WTC11 (cell line): Measurements from ENCODE around the gene PSMA3. TPM values are rescaled to one million over a fixed set of nuclear protein-coding genes. Genes with fewer than 3 reads are reported as not detected.

Source experiments
- ATAC-seq: fragments of 200-7000 bp; cut with Tn5 transposase; 2 replicates; pipeline ENCODE4 v1.10.0; 2021; ENCODE audit warnings: mild to moderate bottlenecking, moderate library complexity
- CTCF ChIA-PET: fragments of 300-600 bp; sonication (Branson Sonifier 250); formaldehyde crosslinking; loops from one replicate; lab custom pipeline; 2021; ENCODE audit warnings: antibody characterized with exemption; lab: Charles Lee
- POLR2A ChIA-PET: fragments of 350-600 bp; sonication (Branson Sonifier 250); formaldehyde crosslinking; loops from one replicate; lab custom pipeline; 2021; ENCODE audit warnings: antibody characterized with exemption; lab: Charles Lee
- DNase-seq: peaks from one replicate; pipeline ENCODE4 v3.0.0; 2021; ENCODE audit warnings: low spot score
- H3K27ac Mint-ChIP-seq: 2 replicates; pipeline ENCODE4 v1.8.0; 2021; ENCODE audit warnings: mixed read lengths
- H3K27me3 Mint-ChIP-seq: 2 replicates; pipeline ENCODE4 v1.8.0; 2021; ENCODE audit warnings: low read depth, mild to moderate bottlenecking, moderate library complexity, mixed read lengths
- H3K36me3 Mint-ChIP-seq: 2 replicates; pipeline ENCODE4 v1.8.0; 2021; ENCODE audit warnings: mixed read lengths
- H3K4me1 Mint-ChIP-seq: 2 replicates; pipeline ENCODE4 v1.8.0; 2022; ENCODE audit warnings: mixed read lengths
- H3K4me3 Mint-ChIP-seq: 2 replicates; pipeline ENCODE4 v1.8.0; 2021; ENCODE audit warnings: mild to moderate bottlenecking, moderate library complexity, mixed read lengths
- H3K9me3 Mint-ChIP-seq: 2 replicates; pipeline ENCODE4 v1.8.0; 2021; ENCODE audit warnings: mixed read lengths
- ATF2 ChIP-seq: sonication (generic); formaldehyde crosslinking; IDR thresholded peaks from 2 replicates; pipeline ENCODE4 v1.8.1; 2022; ENCODE audit warnings: low read depth, missing genetic modification reagents, borderline replicate concordance
- ERG ChIP-seq: fragments of 250-450 bp; sonication (Bioruptor Pico); IDR thresholded peaks from 2 replicates; pipeline ENCODE4 v1.8.0; 2021; ENCODE audit warnings: mild to moderate bottlenecking
- FOXP1 ChIP-seq: sonication (generic); formaldehyde crosslinking; IDR thresholded peaks from 2 replicates; pipeline ENCODE4 v1.8.0; 2022; ENCODE audit warnings: missing genetic modification reagents, mild to moderate bottlenecking, moderate library complexity, borderline replicate concordance
- FOXP4 ChIP-seq: sonication (generic); formaldehyde crosslinking; IDR thresholded peaks from 2 replicates; pipeline ENCODE4 v1.8.0; 2022; ENCODE audit warnings: mild to moderate bottlenecking, missing genetic modification reagents
- GABPB1 ChIP-seq: sonication (generic); formaldehyde crosslinking; IDR thresholded peaks from 2 replicates; pipeline ENCODE4 v1.8.1; 2023; ENCODE audit warnings: mild to moderate bottlenecking, missing genetic modification reagents
- GRHL2 ChIP-seq: fragments of 250-450 bp; sonication (Bioruptor Pico); IDR thresholded peaks from 2 replicates; pipeline ENCODE4 v1.8.0; 2022; ENCODE audit warnings: mild to moderate bottlenecking, moderate library complexity; ENCODE audit not compliant: insufficient replicate concordance, severe bottlenecking
- KAT7 ChIP-seq: sonication (generic); formaldehyde crosslinking; IDR thresholded peaks from 2 replicates; pipeline ENCODE4 v1.8.1; 2023; ENCODE audit warnings: missing genetic modification reagents, mild to moderate bottlenecking, borderline replicate concordance
- PRDM15 ChIP-seq: sonication (generic); formaldehyde crosslinking; IDR thresholded peaks from 2 replicates; pipeline ENCODE4 v1.8.0; 2022; ENCODE audit warnings: missing genetic modification reagents
- ZNF138 ChIP-seq: sonication (generic); formaldehyde crosslinking; conservative IDR thresholded peaks from 2 replicates; pipeline ENCODE4 v1.8.1; 2022; ENCODE audit warnings: mild to moderate bottlenecking, moderate library complexity, missing genetic modification reagents
- ZNF281 ChIP-seq: sonication (generic); formaldehyde crosslinking; IDR thresholded peaks from 2 replicates; pipeline ENCODE4 v1.8.0; 2023; ENCODE audit warnings: mild to moderate bottlenecking, missing genetic modification reagents
- ZNF416 ChIP-seq: fragments of 250-450 bp; sonication (Bioruptor Pico); IDR thresholded peaks from 2 replicates; pipeline ENCODE4 v1.9.0; 2021; ENCODE audit warnings: mild to moderate bottlenecking, inconsistent platforms
- total RNA-seq: library from RNA; stranded (reverse); gene quantifications from 3 replicates; pipeline ENCODE4 v1.2.3, GENCODE V29; 2021

Gene PSMA3
- total RNA-seq, 1 experiment from 2014 or later = 286 TPM

- no peak for TF ChIP-seq PRDM15 (CRISPR knock-in tag)
- no peak for TF ChIP-seq ZNF138 (CRISPR knock-in tag)
- no peak for TF ChIP-seq ZNF416 (CRISPR knock-in tag)
- TF ChIP-seq FOXP4 (CRISPR knock-in tag) = no peak
- TF ChIP-seq ERG (CRISPR knock-in tag) = peak; percentile 92
These were observed 53.3 kb downstream of the PSMA3 start (continued) for GRCh38 chr14:58297762-58298476.

- ChIA-PET POLR2A (interaction anchor here (0.7 to 2.3 kb wide), 11 partner anchors 15 to 1950 kb away, joined by 3 to 21 read pairs (median 4); partner anchors contain the start of genes KIAA0586, PPM1A, PSMA3 and TIMM9), CTCF (interaction anchor here (0.6 to 2.3 kb wide), 3 partner anchors 41 to 97 kb away, joined by 3 to 12 read pairs (median 8); partner anchors contain the start of genes PSMA3 and TOMM20L)
- no peaks in the 10 kb centered on the region for H3K9me3 Mint-ChIP-seq
- peaks cover 11% of the 10 kb centered on the region for H3K4me1 Mint-ChIP-seq
- peaks cover 34% of the 10 kb centered on the region for H3K36me3 Mint-ChIP-seq
- DNase-seq (peak; percentile 76), ATAC-seq (peak; percentile 1)
- H3K4me3 Mint-ChIP-seq = peak within 1 kb of the TSS; percentile 99
- no peaks in the 10 kb centered on the region for H3K27me3 Mint-ChIP-seq
- peak within 1 kb of the TSS; percentile 68; the same call in 1 of the 2 replicates for H3K27ac Mint-ChIP-seq
- no peak for TF ChIP-seq ATF2 (CRISPR knock-in tag)
- peak; percentile 44; the same call in 1 of the 2 replicates for TF ChIP-seq PRDM15 (CRISPR knock-in tag)
- TF ChIP-seq GRHL2 = no peak
- TF ChIP-seq KAT7 (CRISPR knock-in tag) = peak; percentile 29; the same call in 1 of the 2 replicates
- TF ChIP-seq GABPB1 (CRISPR knock-in tag) = peak; percentile 31; the same call in 1 of the 2 replicates
- no peak for TF ChIP-seq ZNF281 (CRISPR knock-in tag)
- TF ChIP-seq FOXP1 (CRISPR knock-in tag) = no peak
These were observed 54.1 kb downstream of the PSMA3 start, which contains the start of gene ARID4A for GRCh38 chr14:58298477-58299400. TSS of gene ARID4A (plus strand) at chr14:58298555. CDS start at chr14:58299855, 1,300 bp downstream.
